ENCODE results near the gene DCP1A. TPM values are rescaled to one million over a fixed set of nuclear protein-coding genes. Genes with fewer than 3 reads are reported as not detected.

Gene DCP1A
- total and polyA plus RNA-seq, 2 of the 13 experiments (the other 11 are each of a cell fraction or from before 2014, with no cell fraction given), result 14.2 to 41.2 TPM

GRCh38 chr3:53353202-53353601 lies 5.9 kb upstream of the DCP1A start:
- Histone ChIP-seq H3K27ac (ENCODE audit: extremely low read length, insufficient read depth, low read length) (no peak overlapping the region), H3K4me3 (replicated peaks in 1 of 3; ENCODE audit: insufficient read depth in 1 of 3, low read depth in 2 of 3, low read length in 3 of 3) (no peak overlapping the region), H3K36me3 (replicated peaks in 1 of 2; ENCODE audit: control insufficient read depth in 1 of 2, insufficient read depth in 2 of 2, low read length in 2 of 2) (no peaks in the 10 kb centered on the region), H3K27me3 (ENCODE audit: control insufficient read depth in 1 of 2, insufficient read depth in 2 of 2, low read length in 2 of 2) (no peaks in the 10 kb centered on the region), H3K4me2 (ENCODE audit: low read depth, low read length) (no peak overlapping the region), H3K4me1 (ENCODE audit: insufficient read depth, low read length) (peaks cover 7% of the 10 kb centered on the region), H4K20me1 (ENCODE audit: insufficient read depth, low read length) (no peaks in the 10 kb centered on the region), H2AFZ (ENCODE audit: low read length) (no peak overlapping the region), H3K9me3 (ENCODE audit: low read length) (no peaks in the 10 kb centered on the region), H3K79me2 (ENCODE audit: insufficient read depth, low read length) (no peaks in the 10 kb centered on the region), H3K9ac (ENCODE audit: insufficient read depth, low read depth, low read length) (no peak overlapping the region)
- FAIRE-seq, result no peak
- intact Hi-C loops (cut with micrococcal nuclease; ENCODE audit: unreplicated experiment) (no loop called here), in situ Hi-C loops (cut with HindIII; ENCODE audit: extremely low pct_ligation_motif_present, low pct_unique_long_range_greater_than_20kb) (no loop called here)
- no peak for ATAC-seq
- ChIA-PET POLR2A (no interaction called here), CTCF (ENCODE audit: low intra/inter-chr PET ratio, low total read pairs) (no interaction called here)
- TF ChIP-seq NAIF1 (CRISPR knock-in tag; IDR thresholded peaks at IDR 0.05; ENCODE audit: borderline replicate concordance) (no peak), ZBTB8A (CRISPR knock-in tag; IDR thresholded peaks at IDR 0.05; ENCODE audit: borderline replicate concordance, low read depth) (no peak), ELF4 (CRISPR knock-in tag; IDR thresholded peaks at IDR 0.05; ENCODE audit: borderline replicate concordance) (no peak), PAXIP1 (CRISPR knock-in tag; conservative IDR thresholded peaks at IDR 0.05) (no peak)
- WGBS (ENCODE audit: low lambda C conversion rate), result 37% methylated on average over 2 of the region's 2 CpGs
- no TSS peak for BruUV-seq (replicated peaks)
- DNase-seq (ENCODE audit: low spot score), result no peak

- H3K27me3 ChIP-seq (ENCODE audit: control insufficient read depth in 1 of 2, insufficient read depth in 2 of 2, low read length in 2 of 2), result no peaks in the 10 kb centered on the region; a peak in 1 of 5 replicates
- no peak overlapping the region for H2AFZ ChIP-seq (ENCODE audit: low read length)
- WGBS (ENCODE audit: low lambda C conversion rate), result 1% methylated on average over 3 of the region's 3 CpGs
- DNase-seq (ENCODE audit: low spot score) (peak; percentile 14), FAIRE-seq (no peak), ATAC-seq (no peak)
- CTCF ChIA-PET (ENCODE audit: low intra/inter-chr PET ratio, low total read pairs), result no interaction called here
- H3K4me1 ChIP-seq (ENCODE audit: insufficient read depth, low read length), result peaks cover 10% of the 10 kb centered on the region
- no peak overlapping the region for H3K4me3 ChIP-seq (replicated peaks in 1 of 3; ENCODE audit: insufficient read depth in 1 of 3, low read depth in 2 of 3, low read length in 3 of 3)
- no peak overlapping the region for H3K27ac ChIP-seq (ENCODE audit: extremely low read length, insufficient read depth, low read length)
- no peaks in the 10 kb centered on the region for H3K36me3 ChIP-seq (replicated peaks in 1 of 2; ENCODE audit: control insufficient read depth in 1 of 2, insufficient read depth in 2 of 2, low read length in 2 of 2)
- in situ Hi-C loops (cut with HindIII; ENCODE audit: extremely low pct_ligation_motif_present, low pct_unique_long_range_greater_than_20kb) (no loop called here), intact Hi-C loops (cut with micrococcal nuclease; ENCODE audit: unreplicated experiment) (no loop called here)
- POLR2A ChIA-PET, result no interaction called here
- H4K20me1 ChIP-seq (ENCODE audit: insufficient read depth, low read length), result 0 out of 2 replicates have a peak, but pooled peaks cover 2% of the 10 kb centered on the region
- no peaks in the 10 kb centered on the region for H3K9me3 ChIP-seq (ENCODE audit: low read length)
- H3K9ac ChIP-seq (ENCODE audit: insufficient read depth, low read depth, low read length), result no peak overlapping the region
- no peak overlapping the region; the same call in 1 of the 2 replicates for H3K4me2 ChIP-seq (ENCODE audit: low read depth, low read length)
- no TSS peak for BruUV-seq (replicated peaks)
- peaks cover 17% of the 10 kb centered on the region for H3K79me2 ChIP-seq (ENCODE audit: insufficient read depth, low read length)
- TF ChIP-seq ZNF468 (CRISPR knock-in tag; IDR thresholded peaks at IDR 0.05) (no peak), RXRB (CRISPR knock-in tag; IDR thresholded peaks at IDR 0.05; ENCODE audit: borderline replicate concordance) (peak; percentile 49; the same call in 1 of the 2 replicates), ZNF280D (CRISPR knock-in tag; IDR thresholded peaks at IDR 0.05) (no peak), STAG1 (CRISPR knock-in tag; IDR thresholded peaks at IDR 0.05) (peak; percentile 12; the same call in 1 of the 2 replicates), PHF5A (CRISPR knock-in tag; IDR thresholded peaks at IDR 0.05; ENCODE audit: low read depth, unreplicated experiment) (no peak), PPARG (CRISPR knock-in tag; conservative IDR thresholded peaks at IDR 0.05) (peak; percentile 93)
Observed at GRCh38 chr3:53350652-53351051, 3.3 kb upstream of the DCP1A start.
